ENCODE data around the gene MSMP. TPM values are rescaled to one million over a fixed set of nuclear protein-coding genes. Genes with fewer than 3 reads are reported as not detected.
A peak's percentile ranks its signal among the peaks of the same experiment; 100 is the strongest.

The MSMP gene
- total RNA-seq, 4 donors from 2014 or later, result not detected

DNA sequence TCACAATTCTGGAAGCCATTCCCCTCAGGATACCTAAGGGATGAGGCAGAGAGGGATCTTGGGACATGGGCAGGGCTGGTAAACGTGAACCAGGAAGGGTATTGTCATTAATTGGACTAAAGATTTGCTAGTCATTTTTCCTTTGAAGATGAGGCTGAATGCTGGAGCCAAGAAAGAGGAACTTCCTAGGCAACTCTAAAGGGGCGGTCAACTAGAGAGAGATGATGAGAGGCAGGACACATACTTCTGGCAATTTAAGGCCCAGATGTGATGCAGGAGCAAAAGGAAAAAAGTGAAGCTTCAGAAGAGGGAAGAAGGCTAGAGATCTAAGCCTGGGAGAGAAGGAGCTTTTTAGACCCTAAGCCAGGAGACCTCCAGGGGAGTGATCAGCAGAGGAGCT lies 10.6 kb downstream of the MSMP start:
- Histone ChIP-seq H3K27ac (no peak overlapping the region), H3K9me3 (no peaks in the 10 kb centered on the region), H3K27me3 (no peaks in the 10 kb centered on the region), H3K4me3 (no peak overlapping the region), H3K36me3 (peaks cover 0 to 67% (median 3%) of the 10 kb centered on the region in 3 donors), H3K4me1 (peaks cover 0 to 41% (median 17%) of the 10 kb centered on the region in 4 donors)
- TF ChIP-seq, protein P1, sequence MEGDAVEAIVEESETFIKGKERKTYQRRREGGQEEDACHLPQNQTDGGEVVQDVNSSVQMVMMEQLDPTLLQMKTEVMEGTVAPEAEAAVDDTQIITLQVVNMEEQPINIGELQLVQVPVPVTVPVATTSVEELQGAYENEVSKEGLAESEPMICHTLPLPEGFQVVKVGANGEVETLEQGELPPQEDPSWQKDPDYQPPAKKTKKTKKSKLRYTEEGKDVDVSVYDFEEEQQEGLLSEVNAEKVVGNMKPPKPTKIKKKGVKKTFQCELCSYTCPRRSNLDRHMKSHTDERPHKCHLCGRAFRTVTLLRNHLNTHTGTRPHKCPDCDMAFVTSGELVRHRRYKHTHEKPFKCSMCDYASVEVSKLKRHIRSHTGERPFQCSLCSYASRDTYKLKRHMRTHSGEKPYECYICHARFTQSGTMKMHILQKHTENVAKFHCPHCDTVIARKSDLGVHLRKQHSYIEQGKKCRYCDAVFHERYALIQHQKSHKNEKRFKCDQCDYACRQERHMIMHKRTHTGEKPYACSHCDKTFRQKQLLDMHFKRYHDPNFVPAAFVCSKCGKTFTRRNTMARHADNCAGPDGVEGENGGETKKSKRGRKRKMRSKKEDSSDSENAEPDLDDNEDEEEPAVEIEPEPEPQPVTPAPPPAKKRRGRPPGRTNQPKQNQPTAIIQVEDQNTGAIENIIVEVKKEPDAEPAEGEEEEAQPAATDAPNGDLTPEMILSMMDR (IDR thresholded peaks at IDR 0.05), result no peak
- TF ChIP-seq POLR2A (IDR thresholded peaks at IDR 0.05), result no peak
- DNase-seq, result no peak

DNA sequence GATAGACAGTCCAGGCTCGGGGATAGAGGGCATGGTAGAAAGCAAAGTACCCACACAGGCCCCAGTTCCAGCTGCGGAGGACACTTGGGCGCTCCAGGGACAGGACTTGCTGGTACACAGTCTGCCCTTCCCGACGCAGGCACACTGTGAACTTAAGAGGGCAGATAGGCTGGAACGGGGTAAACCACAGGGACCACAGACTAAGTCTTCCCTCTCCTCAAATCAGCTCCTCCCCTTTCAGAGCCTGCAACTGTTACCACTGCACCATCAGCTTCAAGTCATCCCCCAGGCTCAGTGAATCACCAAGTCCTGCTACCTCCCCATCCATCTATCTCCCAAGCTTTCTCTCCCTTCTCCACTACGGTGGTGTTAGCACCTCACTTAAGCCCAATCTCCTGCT lies 12.3 kb downstream of the MSMP start:
- TF ChIP-seq POLR2A (IDR thresholded peaks at IDR 0.05), result no peak
- TF ChIP-seq, protein P1 (IDR thresholded peaks at IDR 0.05), result no peak
- no peaks in the 10 kb centered on the region for H3K27me3 ChIP-seq
- no peak for DNase-seq

DNA sequence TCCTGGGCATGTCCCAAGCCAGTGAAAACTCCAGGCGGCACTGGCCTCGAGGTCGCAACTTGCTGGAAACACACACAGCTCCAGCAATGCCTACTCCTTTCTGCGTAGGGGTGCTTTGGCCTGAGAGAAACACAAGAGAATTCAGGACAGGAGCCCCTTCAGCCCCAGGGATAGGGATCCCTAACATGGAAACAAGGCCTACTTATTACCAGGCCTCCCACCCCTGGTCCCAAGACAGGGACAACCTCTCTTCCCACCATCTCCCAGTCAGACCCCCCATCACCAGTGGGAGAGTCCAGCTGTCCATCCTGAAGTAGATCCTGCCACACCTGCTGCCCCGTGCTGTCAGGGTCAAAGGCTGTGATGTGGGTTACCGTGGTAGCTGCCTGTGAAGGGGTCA lies 13.8 kb downstream of the MSMP start:
- DNase-seq, result no peak
- peaks cover 0 to 99% (median 3%) of the 10 kb centered on the region in 3 donors for H3K36me3 ChIP-seq
- H3K27ac ChIP-seq, result no peak overlapping the region
- H3K27me3 ChIP-seq, result no peaks in the 10 kb centered on the region
- no peak overlapping the region for H3K4me3 ChIP-seq
- TF ChIP-seq, protein P1 (IDR thresholded peaks at IDR 0.05), result no peak
- TF ChIP-seq POLR2A (IDR thresholded peaks at IDR 0.05), result no peak
- H3K9me3 ChIP-seq, result no peaks in the 10 kb centered on the region
- peaks cover 0 to 19% (median 0%) of the 10 kb centered on the region in 4 donors for H3K4me1 ChIP-seq

More for the DNA sequence above, 12.3 kb downstream of the MSMP start:
- Histone ChIP-seq H3K36me3 (peaks cover 0 to 84% (median 3%) of the 10 kb centered on the region in 3 donors), H3K9me3 (no peaks in the 10 kb centered on the region), H3K4me3 (no peak overlapping the region), H3K4me1 (peaks cover 0 to 33% (median 7%) of the 10 kb centered on the region in 4 donors), H3K27ac (no peak overlapping the region)

DNA sequence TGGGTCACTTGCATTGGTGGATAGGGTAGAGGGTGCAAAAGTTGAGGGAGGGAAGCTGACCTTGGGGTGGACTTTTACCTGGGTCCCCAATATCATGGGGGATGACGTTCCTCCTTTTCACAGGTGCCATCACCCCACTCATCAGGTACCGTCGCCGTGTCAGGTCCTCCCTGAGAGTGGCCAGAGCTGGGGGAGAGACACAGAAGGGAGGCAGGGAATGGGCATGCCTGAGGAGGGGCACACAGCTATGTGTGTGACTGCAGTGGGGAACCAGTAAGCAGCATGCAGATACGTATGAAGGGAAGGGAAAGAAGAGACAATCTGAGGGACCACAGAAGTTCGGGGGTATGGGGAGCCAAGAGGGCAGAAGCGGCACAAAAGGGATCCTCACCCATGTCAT lies 15.2 kb downstream of the MSMP start:
- H3K36me3 ChIP-seq, result peaks cover 0 to 96% (median 3%) of the 10 kb centered on the region in 3 donors
- no peak for DNase-seq

DNA sequence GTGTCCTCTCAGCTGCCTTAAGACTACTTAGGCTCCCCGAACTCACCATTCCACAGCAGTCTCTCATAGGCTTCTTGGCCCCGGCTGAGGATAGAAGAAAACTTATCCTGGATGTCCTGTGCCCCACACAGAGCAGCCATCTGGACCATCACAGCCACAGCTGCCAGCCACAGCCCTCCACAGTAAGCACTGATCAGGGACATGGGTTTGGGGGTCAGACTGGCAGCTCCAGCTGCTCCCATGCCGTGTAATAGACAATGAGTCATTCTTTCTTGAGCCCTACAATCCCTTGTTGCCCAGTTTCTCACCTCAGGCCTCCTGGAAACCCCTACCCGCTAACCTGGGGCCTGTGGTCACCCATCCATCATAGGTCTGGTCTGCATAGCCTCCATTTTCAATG lies 15.9 kb downstream of the MSMP start:
- no peak overlapping the region for H3K4me3 ChIP-seq
- H3K9me3 ChIP-seq, result no peaks in the 10 kb centered on the region
- peaks cover 0 to 88% (median 2%) of the 10 kb centered on the region in 3 donors for H3K36me3 ChIP-seq
- H3K27me3 ChIP-seq, result no peaks in the 10 kb centered on the region
- no peak overlapping the region for H3K27ac ChIP-seq
- TF ChIP-seq POLR2A (IDR thresholded peaks at IDR 0.05), result no peak
- TF ChIP-seq, protein P1 (IDR thresholded peaks at IDR 0.05), result no peak
- H3K4me1 ChIP-seq, result peaks cover 0 to 10% (median 2%) of the 10 kb centered on the region in 4 donors
- no peak for DNase-seq

More for the DNA sequence above, 15.2 kb downstream of the MSMP start:
- no peaks in the 10 kb centered on the region for H3K27me3 ChIP-seq
- no peaks in the 10 kb centered on the region for H3K9me3 ChIP-seq
- TF ChIP-seq, protein P1 (IDR thresholded peaks at IDR 0.05), result no peak
- TF ChIP-seq POLR2A (IDR thresholded peaks at IDR 0.05), result no peak
- peaks cover 0 to 8% (median 0%) of the 10 kb centered on the region in 4 donors for H3K4me1 ChIP-seq
- H3K27ac ChIP-seq, result no peak overlapping the region
- H3K4me3 ChIP-seq, result no peak overlapping the region

DNA sequence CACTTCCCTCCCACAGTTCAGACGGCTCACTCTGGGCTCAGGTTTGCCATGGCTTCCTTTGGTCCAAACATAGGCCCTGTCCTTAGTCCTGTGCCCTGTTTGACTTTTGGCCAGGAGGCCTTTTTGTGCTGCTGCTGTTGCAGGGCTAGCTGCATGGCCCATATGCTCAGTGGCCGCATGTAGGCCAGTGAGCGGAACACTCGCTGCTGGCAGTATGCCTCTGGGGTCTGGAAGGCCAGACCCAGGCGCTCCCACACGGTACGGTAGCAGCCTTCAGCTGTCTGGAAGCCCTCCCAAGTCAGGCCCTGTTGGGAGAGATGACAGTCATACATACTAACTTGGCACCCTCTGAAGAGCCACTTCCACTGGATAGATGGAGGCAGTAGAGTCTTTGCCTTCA lies 16.9 kb downstream of the MSMP start:
- H3K27me3 ChIP-seq, result no peaks in the 10 kb centered on the region
- H3K9me3 ChIP-seq, result no peaks in the 10 kb centered on the region
- TF ChIP-seq POLR2A (IDR thresholded peaks at IDR 0.05), result no peak
- TF ChIP-seq, protein P1 (IDR thresholded peaks at IDR 0.05), result no peak
- H3K27ac ChIP-seq, result peak overlapping the region in 1 of 4 donors; percentile 48
- peaks cover 0 to 15% (median 2%) of the 10 kb centered on the region in 4 donors for H3K4me1 ChIP-seq
- H3K4me3 ChIP-seq, result no peak overlapping the region
- H3K36me3 ChIP-seq, result peaks cover 0 to 78% (median 0%) of the 10 kb centered on the region in 3 donors
- no peak for DNase-seq

Data from Peyer's patch (tissue), 4 donors.